ENCODE data around the gene B3GALT5.

Gene B3GALT5

DNA sequence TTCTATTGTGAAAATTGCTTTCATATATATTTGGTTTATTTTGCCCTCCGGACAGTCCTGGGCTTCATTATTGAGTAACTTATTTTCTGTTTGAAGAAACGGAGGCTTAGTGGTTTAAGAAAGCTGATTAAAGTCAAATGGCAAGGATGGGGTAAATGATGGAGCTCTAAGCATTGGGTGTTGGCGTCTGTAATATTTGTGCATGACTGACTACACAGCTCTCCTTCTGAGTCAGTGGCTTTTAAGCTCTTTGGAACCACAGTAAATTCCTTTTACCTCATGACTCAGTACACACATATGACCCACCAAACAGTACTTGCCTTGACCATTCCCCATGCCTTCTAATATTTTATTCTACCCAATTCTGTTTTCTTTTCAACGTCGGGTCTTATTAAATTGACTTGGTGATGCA, 21.0 kb downstream of the B3GALT5 start:
- TF ChIP-seq EZH2 (optimal IDR thresholded peaks at IDR 0.05; ENCODE audit: low read depth, low read length): no peak
- no peak for TF ChIP-seq EZH2phosphoT487 (IDR thresholded peaks at IDR 0.05; ENCODE audit: low read length)
- TF ChIP-seq, protein P1, sequence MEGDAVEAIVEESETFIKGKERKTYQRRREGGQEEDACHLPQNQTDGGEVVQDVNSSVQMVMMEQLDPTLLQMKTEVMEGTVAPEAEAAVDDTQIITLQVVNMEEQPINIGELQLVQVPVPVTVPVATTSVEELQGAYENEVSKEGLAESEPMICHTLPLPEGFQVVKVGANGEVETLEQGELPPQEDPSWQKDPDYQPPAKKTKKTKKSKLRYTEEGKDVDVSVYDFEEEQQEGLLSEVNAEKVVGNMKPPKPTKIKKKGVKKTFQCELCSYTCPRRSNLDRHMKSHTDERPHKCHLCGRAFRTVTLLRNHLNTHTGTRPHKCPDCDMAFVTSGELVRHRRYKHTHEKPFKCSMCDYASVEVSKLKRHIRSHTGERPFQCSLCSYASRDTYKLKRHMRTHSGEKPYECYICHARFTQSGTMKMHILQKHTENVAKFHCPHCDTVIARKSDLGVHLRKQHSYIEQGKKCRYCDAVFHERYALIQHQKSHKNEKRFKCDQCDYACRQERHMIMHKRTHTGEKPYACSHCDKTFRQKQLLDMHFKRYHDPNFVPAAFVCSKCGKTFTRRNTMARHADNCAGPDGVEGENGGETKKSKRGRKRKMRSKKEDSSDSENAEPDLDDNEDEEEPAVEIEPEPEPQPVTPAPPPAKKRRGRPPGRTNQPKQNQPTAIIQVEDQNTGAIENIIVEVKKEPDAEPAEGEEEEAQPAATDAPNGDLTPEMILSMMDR (IDR thresholded peaks at IDR 0.05; ENCODE audit: low read length): no peak
- Histone ChIP-seq H2AFZ (ENCODE audit: low read length) (no peak overlapping the region), H3K27ac (ENCODE audit: low read length) (no peak overlapping the region)

DNA sequence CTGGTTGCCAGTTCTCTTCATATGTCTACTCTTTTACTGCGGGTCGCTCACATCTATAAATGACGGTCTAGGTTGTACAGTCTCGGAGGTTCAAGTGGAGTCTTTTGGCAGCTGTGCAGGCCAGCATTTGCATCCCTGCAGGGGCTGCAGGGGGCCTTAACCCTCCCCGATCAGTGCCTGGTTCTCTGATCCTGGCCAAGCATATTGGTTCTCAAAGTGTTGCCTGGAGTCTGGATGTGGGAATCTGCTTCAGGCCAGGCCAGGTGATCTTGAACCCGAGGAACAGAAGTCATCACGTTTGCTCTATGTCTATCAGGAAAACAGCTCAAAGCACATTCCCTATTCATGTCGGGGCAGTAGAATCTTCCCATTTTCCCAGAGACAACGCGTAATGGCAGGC, 21.8 kb downstream of the B3GALT5 start:
- H3K36me3 ChIP-seq (replicated peaks; ENCODE audit: insufficient read depth, low read length): no peaks in the 10 kb centered on the region
- no peaks in the 10 kb centered on the region for H3F3A ChIP-seq (ENCODE audit: insufficient read depth, low read length)
- no peaks in the 10 kb centered on the region for H3K9me3 ChIP-seq (replicated peaks; ENCODE audit: insufficient read depth, low read length)
- no peak overlapping the region for H3K4me3 ChIP-seq (ENCODE audit: low read length)
- TF ChIP-seq EZH2phosphoT487 (IDR thresholded peaks at IDR 0.05; ENCODE audit: low read length) (no peak), EZH2 (optimal IDR thresholded peaks at IDR 0.05; ENCODE audit: low read depth, low read length) (no peak)
- TF ChIP-seq, protein P1 (IDR thresholded peaks at IDR 0.05; ENCODE audit: low read length): no peak
- no peak for DNase-seq
- no peaks in the 10 kb centered on the region for H3K9me2 ChIP-seq (replicated peaks; ENCODE audit: insufficient read depth, low read length)
- H3K9ac ChIP-seq (ENCODE audit: low read length): no peak overlapping the region
- no peaks in the 10 kb centered on the region for H4K20me1 ChIP-seq (ENCODE audit: insufficient read depth, low read length)
- H3K27ac ChIP-seq (ENCODE audit: low read length): no peak overlapping the region
- no peaks in the 10 kb centered on the region for H3K27me3 ChIP-seq (replicated peaks; ENCODE audit: insufficient read depth, low read length)
- H3K4me1 ChIP-seq (ENCODE audit: low read length): no peaks in the 10 kb centered on the region
- H3K4me2 ChIP-seq (ENCODE audit: low read depth, low read length): no peak overlapping the region
- no peak overlapping the region for H2AFZ ChIP-seq (ENCODE audit: low read length)
- H3K79me2 ChIP-seq (ENCODE audit: low read length): no peaks in the 10 kb centered on the region

More for the DNA sequence above, 21.0 kb downstream of the B3GALT5 start:
- DNase-seq: no peak
- no peaks in the 10 kb centered on the region for H4K20me1 ChIP-seq (ENCODE audit: insufficient read depth, low read length)
- no peaks in the 10 kb centered on the region for H3K27me3 ChIP-seq (replicated peaks; ENCODE audit: insufficient read depth, low read length)
- H3K9me3 ChIP-seq (replicated peaks; ENCODE audit: insufficient read depth, low read length): no peaks in the 10 kb centered on the region
- H3K36me3 ChIP-seq (replicated peaks; ENCODE audit: insufficient read depth, low read length): no peaks in the 10 kb centered on the region
- no peak overlapping the region for H3K4me2 ChIP-seq (ENCODE audit: low read depth, low read length)
- H3F3A ChIP-seq (ENCODE audit: insufficient read depth, low read length): no peaks in the 10 kb centered on the region
- H3K4me1 ChIP-seq (ENCODE audit: low read length): no peaks in the 10 kb centered on the region
- no peak overlapping the region for H3K4me3 ChIP-seq (ENCODE audit: low read length)
- no peak overlapping the region for H3K9ac ChIP-seq (ENCODE audit: low read length)
- no peaks in the 10 kb centered on the region for H3K79me2 ChIP-seq (ENCODE audit: low read length)
- no peaks in the 10 kb centered on the region for H3K9me2 ChIP-seq (replicated peaks; ENCODE audit: insufficient read depth, low read length)

DNA sequence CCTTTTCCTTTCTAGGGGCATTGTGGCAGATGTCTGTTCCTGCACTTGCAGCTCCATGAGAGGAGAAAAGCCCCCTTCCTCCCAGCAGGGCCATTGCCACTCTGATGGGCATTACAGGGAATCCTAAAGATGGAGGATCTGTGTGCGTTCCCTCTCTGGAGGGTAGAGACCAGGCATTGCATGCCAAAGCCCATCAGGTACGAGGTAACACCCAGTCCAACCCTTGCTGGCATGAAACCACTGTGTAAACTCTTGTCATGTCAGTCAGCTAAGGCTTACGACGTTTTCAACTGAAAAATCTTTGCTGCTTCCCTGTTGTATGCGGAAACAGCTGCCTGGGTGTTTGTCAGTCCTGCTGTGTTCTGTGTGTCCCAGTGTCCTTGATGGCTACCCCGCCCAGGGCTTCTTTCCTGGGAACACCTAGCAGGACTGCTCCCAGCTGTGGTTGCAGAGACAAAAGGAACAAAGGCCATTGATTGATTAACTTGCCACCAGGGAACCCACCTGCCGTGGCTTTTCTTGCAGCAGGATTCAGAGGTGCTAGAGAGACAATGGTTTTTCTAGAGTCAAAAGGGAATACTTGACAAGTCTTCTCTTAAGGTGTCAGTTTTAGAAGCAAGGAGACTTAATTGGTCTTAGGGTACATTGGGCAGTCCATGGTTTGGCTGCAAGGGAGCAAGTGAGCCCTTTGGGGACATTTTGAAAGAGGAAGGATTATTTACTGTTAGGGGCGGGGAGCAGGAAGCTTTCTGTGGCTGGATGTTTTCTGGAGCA, 24.6 kb downstream of the B3GALT5 start:
- Histone ChIP-seq H3K27me3 (replicated peaks; ENCODE audit: insufficient read depth, low read length) (no peaks in the 10 kb centered on the region), H3K36me3 (replicated peaks; ENCODE audit: insufficient read depth, low read length) (no peaks in the 10 kb centered on the region), H3K9me3 (replicated peaks; ENCODE audit: insufficient read depth, low read length) (no peaks in the 10 kb centered on the region), H3K4me1 (ENCODE audit: low read length) (no peaks in the 10 kb centered on the region), H3K9ac (ENCODE audit: low read length) (no peak overlapping the region), H3K4me3 (ENCODE audit: low read length) (no peak overlapping the region), H4K20me1 (ENCODE audit: insufficient read depth, low read length) (no peaks in the 10 kb centered on the region), H2AFZ (ENCODE audit: low read length) (no peak overlapping the region), H3K27ac (ENCODE audit: low read length) (no peak overlapping the region), H3K4me2 (ENCODE audit: low read depth, low read length) (no peak overlapping the region), H3K79me2 (ENCODE audit: low read length) (no peaks in the 10 kb centered on the region), H3K9me2 (replicated peaks; ENCODE audit: insufficient read depth, low read length) (no peaks in the 10 kb centered on the region), H3F3A (ENCODE audit: insufficient read depth, low read length) (no peaks in the 10 kb centered on the region)
- no peak for DNase-seq
- no peak for TF ChIP-seq EZH2 (optimal IDR thresholded peaks at IDR 0.05; ENCODE audit: low read depth, low read length)
- TF ChIP-seq, protein P1 (IDR thresholded peaks at IDR 0.05; ENCODE audit: low read length): no peak
- TF ChIP-seq EZH2phosphoT487 (IDR thresholded peaks at IDR 0.05; ENCODE audit: low read length): no peak

Data from MM.1S (cell line).